Lower leg skin (tissue), 3 donors: ENCODE measurements around the gene ST7.

ENCODE experiments used
- POLR2A ChIP-seq, 2 donors: fragments of 450-650 bp; IDR thresholded peaks; one replicate each; pipeline ENCODE4 v1.6.1; 2016 to 2017; ENCODE audit warnings: antibody characterized with exemption in 2 of 2, mild to moderate bottlenecking in 1 of 2, moderate library complexity in 1 of 2
- TF ChIP-seq, protein P1 (sequence below), 3 donors: fragments of 450-650 bp; IDR thresholded peaks; one replicate each; pipeline ENCODE4 v1.5.1; 2016; ENCODE audit warnings: antibody characterized with exemption in 3 of 3, mild to moderate bottlenecking in 3 of 3, moderate library complexity in 2 of 3

DNA sequence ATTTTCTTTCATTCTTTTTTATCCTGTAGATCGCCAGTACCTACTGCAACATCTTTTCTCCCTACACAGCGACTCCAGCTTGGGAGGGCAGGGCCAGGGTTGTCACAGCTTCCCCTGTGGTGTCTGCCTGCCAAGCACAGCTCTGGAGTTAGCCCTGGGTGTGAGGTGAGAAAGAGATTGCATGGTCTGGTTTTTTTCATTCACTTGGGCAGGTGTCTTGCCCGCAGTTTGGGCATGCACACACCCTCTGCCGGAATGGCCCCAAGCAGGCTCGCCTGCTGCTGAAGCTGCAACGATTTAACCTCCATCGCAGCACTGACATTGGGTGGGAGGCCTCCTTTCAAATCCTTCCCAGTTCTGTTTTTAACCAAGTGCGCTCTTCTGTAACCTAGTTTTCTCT, 236.8 kb downstream of the ST7 start:
- TF ChIP-seq, protein P1, sequence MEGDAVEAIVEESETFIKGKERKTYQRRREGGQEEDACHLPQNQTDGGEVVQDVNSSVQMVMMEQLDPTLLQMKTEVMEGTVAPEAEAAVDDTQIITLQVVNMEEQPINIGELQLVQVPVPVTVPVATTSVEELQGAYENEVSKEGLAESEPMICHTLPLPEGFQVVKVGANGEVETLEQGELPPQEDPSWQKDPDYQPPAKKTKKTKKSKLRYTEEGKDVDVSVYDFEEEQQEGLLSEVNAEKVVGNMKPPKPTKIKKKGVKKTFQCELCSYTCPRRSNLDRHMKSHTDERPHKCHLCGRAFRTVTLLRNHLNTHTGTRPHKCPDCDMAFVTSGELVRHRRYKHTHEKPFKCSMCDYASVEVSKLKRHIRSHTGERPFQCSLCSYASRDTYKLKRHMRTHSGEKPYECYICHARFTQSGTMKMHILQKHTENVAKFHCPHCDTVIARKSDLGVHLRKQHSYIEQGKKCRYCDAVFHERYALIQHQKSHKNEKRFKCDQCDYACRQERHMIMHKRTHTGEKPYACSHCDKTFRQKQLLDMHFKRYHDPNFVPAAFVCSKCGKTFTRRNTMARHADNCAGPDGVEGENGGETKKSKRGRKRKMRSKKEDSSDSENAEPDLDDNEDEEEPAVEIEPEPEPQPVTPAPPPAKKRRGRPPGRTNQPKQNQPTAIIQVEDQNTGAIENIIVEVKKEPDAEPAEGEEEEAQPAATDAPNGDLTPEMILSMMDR (IDR thresholded peaks at IDR 0.05): no peak
- no peak for TF ChIP-seq POLR2A (IDR thresholded peaks at IDR 0.05)
